ENCODE data around the gene VWF.
"Not testable (repeated sequence)": the region's sequence is repeated elsewhere in the genome, so short reads cannot be mapped to it uniquely, and the experiment has no call there.

The VWF gene

DNA sequence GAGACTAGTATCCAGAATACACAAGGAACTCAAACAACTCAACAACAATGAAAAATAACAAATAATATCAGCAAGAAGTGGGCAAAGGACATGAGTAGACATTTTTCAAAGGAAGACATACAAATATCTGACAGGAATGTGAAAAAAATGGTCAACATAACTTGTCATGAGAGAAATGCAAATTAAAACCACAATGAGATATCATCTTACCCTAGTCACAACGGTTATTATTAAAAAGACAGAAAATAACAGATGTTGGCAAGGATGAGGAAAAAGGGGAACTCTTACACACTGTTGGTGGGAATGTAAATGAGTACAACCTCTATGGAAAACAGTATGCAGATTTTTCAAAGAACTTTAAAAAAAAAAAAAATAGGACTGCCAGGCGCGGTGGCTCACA lies 20.4 kb downstream of the VWF start:
- peak in 1 of 4 experiments; percentile 17 for DNase-seq

DNA sequence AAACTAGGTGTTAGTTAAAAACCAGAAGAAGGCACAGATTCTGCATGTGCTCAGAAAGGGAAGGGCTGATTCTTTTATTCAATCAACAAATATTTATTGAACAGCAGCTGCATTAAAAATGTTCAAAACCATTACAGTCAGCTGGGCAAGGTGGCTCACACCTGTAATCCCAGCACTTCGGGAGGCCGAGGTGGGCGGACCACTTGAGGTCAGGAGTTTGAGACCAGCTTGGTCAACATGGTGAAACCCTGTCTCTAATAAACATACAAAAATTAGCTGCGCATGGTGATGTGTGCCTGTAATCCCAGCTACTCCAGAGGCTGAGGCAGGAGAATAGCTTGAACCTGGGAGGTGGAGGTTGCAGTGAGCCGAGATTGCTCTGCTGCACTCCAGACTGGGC lies 22.4 kb downstream of the VWF start:
- DNase-seq: not testable (repeated sequence)

- no peak for DNase-seq
Measured at GRCh38 chr12:6099316-6099715, 25.2 kb downstream of the VWF start.

- DNase-seq: no peak
Measured at GRCh38 chr12:6097411-6097810, 27.1 kb downstream of the VWF start.

DNA sequence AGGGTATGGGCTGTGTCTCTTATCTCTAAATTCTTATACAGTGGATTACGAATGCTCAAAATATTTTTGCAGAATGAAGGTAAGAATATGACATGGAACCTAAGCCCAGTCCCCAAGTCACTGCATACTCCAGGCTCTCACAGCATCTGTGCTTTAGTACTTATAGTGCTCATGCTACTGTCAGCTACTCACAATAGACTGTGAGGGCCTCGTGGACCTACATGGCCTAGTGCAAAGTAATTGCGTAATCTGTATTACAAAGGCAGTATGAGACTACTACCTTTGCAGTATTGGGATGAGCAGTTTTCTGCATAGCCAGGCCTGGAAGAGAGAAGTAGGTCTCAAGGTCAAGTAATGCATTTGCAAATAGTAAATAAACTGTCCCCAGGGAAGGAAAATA lies 27.9 kb downstream of the VWF start:
- DNase-seq: peak in 2 of 4 experiments; percentile 31 to 41

GRCh38 chr12:6095269-6095668 lies 29.2 kb downstream of the VWF start:
- no peak for DNase-seq

DNA sequence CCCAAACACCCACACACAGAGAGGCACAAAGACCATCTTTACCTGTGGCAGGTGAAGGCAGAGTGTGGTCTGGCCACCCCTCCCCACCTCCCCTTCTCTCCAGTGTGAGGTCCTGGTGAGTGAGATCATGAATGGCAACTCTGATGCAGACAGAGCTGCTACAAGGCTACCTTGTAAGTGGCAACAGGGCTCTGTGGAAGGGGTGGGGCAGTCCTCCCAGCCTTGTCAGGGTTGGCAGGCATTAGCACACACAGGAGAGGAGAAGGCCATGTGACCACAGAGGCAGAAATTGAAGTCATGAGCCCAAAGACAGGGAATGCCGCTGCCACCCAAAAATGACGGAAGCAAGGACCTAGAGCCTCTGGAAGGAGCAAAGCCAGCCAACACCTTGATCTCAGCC lies 30.7 kb downstream of the VWF start:
- DNase-seq: no peak

- peak; percentile 72 to 85 (median 82) for DNase-seq
Measured at GRCh38 chr12:6092784-6093722, 31.4 kb downstream of the VWF start.

DNA sequence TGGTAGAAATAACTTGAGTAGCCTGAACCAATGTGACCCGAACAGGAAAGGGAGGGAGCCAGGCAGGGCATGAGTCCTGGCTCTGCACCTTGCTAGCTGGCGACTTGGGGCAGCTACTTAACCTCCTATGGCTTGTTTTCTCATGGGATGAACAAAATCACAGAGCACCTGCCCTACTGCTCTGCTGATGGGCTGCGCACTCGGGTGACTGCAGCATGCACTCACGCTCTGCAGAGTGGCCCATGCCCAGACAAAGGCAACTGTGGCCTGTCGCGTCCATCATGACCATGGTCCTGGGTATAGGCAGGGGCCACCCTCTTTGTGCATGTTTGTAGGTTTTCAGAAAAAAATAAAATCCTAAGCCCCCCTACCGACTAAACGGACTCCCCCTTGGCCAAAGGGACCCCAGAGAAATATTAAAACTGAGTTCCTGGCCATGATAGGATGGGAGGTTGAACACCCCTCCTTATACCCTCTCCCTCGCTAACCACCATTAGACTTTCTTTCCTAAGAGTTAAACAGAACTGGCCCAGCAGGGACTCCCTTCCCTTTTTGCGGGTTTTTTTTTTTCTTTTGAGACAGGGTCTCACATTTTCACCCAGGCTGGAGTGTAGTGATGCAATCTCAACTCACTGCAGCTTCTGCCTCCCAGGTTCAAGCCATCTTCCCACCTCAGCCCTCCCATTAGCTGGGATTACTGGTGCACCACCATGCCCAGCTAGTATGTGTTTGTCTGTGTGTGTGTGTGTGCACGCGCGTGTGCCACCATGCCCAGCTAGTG lies 32.5 kb downstream of the VWF start:
- no peak for DNase-seq

GRCh38 chr12:6090803-6091202 lies 33.7 kb downstream of the VWF start:
- no peak for DNase-seq

DNA sequence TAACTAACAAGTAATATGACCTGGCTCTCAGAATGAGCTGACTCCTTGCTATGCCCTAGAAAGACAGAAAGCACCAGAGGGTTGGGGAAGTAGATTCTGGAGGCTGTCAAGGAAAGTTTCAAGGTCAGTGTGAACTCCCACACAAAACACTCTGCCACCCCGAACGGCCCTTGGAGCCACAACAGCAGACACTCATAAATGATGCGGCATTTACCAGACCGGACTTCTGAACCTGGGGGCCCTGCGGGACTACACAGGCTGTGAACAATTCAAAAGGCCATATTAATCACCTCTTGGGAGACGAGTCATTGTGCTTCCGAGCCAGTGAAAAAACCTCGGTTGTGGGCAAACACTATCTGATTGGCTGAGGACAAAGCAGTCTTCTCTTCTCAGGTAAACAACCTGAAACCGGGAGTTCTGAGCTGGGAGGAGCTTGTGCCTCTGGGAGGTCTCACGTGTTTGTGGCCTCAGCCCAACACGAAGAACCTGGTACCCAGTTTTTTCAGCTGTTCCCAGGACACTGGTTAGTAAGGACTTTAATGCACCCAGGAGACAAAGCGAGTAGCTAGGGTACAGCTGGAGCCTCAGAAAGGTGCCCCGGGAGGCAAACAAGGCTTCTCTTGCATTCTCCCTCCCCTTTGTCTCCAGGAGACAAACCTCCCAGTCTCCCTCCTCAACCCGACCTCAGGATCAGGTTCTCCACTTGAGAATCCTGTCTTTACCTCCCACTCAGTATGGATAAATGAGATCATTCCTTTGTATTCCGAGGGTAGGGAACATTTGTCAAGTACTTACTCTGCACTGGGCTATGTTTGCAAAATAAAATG lies 35.3 kb downstream of the VWF start:
- DNase-seq: peak; percentile 30 to 60 (median 52)

- DNase-seq: no peak
Measured at GRCh38 chr12:6086316-6086715, 38.2 kb downstream of the VWF start.

- DNase-seq: no peak
Measured at GRCh38 chr12:6085841-6086240, 38.6 kb downstream of the VWF start.

DNA sequence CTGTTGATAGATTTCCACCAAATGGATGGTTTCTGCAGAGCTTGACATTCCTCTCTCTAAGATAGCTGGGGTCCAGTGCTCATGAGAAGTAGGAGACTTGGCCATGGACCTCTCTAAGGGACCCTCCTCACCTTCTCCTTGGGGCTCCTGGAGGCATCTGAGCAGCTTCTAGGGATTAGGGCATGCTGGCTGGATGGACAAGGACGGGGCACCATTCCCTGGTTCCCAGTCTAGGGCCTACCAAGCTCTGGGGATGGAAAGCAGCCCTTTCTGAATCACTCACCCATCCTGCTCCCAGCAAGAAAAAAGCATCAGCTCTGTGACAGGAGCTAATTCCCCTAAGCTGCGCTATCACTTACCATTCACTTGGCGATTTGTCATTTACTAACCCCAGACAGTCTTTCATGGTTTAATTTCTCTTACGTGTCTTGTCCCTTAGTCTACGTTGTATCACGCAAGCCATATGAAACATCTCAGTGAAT lies 39.5 kb downstream of the VWF start:
- DNase-seq: no peak

DNA sequence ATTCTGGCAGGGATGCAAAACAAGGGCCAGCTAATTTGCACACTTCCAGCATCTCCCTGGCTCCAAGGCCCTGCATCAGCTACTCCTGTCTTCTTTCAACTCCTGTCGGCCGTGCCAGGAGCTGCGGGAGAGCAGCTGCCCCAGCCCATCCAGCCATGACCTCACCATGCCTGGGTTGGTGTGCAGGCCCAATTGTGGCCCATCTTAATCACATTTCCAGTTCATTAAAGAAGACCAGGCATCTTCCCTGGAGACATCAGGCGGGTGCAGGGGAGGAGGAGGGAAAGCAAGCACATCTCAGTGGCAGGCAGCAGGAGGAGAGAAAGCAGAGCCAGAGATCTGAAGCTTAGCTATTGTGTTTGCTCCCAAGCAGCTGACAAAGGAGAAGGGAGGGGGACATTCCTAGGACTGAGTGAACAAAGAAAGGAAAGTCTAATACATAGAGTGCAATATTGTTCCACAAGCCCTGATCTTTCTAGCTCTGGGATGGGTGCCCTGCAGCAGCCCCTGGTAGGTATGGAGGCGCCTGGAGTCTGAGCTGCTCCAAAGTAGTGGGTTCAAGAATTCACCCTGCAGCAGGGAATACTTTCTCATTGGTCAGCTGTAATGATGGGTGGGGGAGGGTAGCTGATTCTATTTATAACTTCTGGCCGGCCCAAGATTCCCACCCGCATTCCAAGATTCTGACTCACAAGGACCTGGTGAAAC lies 40.1 kb downstream of the VWF start:
- DNase-seq: no peak

DNA sequence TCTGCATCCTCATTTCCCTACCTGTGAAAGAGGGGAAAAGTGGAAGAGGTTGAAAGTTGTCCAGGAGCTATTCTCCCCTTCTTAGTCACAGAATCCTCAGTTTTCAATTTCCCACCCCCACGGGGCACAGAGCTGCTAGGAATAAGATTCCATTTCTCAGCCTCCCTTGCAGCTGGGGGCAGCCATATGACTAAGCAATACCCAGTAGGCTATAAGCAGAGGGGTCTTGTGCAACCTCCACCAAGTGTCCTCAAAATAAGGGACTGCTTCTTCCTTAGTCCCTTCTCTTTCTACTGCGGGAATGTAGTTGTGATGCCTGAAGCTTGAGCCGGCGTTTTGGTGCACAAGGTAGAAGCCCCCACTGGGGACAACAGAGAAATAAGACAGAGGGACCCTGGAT lies 40.9 kb downstream of the VWF start:
- DNase-seq: peak; percentile 19 to 57 (median 44)

DNA sequence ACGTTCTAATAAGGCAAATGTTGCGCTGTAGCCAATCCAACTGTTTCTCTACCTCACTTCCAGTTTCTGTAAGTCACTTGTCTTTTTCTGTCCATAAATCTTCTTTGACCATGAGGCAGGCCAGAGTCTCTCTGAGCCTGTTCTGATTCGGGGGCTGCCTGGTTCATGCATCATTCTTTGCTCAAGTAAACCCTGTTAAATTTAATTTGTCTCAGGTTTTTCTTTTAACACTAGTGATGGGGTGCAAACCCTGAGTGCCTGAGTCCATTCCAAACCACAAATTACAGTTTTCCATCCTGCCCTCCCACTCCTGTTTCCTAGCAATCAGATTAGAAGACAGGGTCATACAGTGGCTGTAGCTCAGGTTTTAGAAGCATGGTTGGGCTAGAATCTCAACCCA lies 41.9 kb downstream of the VWF start:
- DNase-seq: no peak

DNA sequence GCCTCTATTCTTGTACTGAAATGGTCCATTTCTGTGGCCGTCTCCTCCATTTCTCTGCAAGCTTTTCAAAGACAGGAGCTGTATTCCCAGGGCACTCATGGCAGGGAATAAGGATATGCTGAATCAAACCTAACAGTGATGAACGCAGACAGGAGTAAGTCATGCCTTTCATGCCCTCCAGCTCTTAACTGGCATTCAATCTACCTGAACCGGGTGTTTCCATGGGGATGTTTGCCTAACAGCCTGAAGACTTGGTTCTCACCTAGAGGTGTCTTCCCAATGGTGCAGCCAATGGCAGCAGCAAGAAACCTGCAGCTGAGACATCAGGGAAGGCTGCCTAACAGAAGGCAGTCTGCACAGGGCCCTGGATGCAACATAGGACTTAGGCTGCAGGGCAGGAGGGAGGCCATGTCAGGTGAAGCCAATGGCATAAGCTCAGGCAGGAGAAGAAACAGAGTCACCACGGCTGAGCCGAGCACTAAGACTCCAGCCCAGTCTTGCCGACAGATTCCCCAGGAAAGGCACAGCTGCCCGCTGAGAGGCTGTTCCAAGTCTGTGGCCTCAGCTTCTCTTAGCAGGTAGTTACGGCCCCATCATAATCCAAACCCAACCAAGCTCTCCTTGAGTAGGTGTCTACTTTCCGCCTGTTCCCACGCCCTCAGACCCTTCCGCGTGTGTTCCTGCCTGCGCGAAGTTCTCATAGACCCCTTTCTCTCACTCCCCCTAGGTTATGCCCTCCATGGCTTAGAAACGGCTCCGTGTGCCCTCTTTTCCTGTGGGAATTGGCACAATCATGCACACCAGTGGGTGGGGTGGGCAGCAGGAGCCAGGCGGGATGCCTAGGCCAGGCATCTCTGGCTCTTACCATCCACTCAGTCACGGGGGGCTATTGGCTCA lies 44.1 kb downstream of the VWF start:
- DNase-seq: no peak

DNA sequence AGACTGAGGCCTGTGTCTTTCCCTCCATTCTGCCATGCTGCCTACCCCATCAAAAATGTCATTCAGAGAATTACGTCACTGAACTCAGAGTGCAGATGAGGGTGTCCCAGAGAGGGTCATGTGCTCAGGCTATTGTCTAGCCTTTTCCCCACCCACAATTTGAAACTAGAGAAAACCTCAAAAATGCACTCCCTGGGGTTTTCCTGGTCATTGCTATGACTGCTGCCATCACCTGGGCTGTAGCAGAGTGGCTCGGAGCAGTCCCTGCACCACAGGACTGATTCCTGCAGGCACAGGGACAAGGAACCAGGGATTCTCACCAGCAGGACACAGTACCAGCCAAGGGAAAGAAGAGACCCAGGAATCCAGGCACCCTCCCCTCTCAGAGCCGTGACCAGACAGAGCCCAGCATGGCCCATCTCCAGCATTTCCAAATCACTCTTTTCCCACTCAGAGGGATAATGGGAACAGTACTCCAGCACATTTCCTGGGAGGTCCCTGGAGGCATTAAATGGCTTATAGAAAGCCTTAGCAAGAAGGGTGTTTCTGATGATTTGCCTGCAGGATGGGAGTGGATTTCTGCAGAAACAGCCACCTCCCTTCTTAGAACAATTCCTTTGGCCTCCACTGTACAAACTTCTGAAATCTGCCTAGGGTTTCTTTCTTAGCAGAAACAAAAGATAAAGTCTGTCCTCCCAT lies 45.9 kb downstream of the VWF start:
- DNase-seq: peak in 2 of 4 experiments; percentile 38 to 60

DNA sequence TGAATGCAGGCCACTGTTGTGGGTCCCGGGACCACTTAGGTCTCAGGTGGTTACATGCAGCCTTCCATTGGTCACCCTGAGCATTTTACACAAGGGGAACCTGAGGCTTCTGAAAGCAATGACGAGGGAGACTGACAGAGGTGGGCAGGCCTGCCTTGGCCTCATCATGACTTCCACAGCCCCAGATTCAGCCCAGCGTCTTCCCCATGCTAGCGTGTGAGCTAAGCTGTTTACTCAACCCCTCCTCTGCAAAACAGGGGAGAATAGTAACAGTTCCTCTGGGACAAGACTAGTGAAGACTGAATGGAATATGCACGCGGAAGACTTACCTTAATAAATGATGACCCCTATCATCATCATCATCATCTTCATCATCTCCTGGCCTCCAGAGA lies 46.8 kb downstream of the VWF start:
- DNase-seq: peak in 2 of 4 experiments; percentile 34 to 46

Measured in suppressor macrophage (primary cell).